Caki2 (cell line): Measurements from ENCODE around the gene KCNJ12. TPM values are rescaled to one million over a fixed set of nuclear protein-coding genes. Genes with fewer than 3 reads are reported as not detected.

Experiments used
- DNase-seq: peaks from one replicate; pipeline ENCODE4 v3.0.0-alpha.2; 2015; ENCODE audit warnings: low read depth
- in situ Hi-C: cut with HindIII; loops from 2 replicates; pipeline ENCODE4 v1.10.0; 2016; ENCODE audit warnings: low sequenced_read_pairs, low pct_unique_long_range_greater_than_20kb, mixed read lengths
- total RNA-seq: library from RNA; depleted of rRNA; stranded (reverse); fragments of >200 nt; shearing (Covaris generic); gene quantifications from 2 replicates; pipeline ENCODE4 v1.2.3, GENCODE V29; 2014; ENCODE audit warnings: low replicate concordance

The KCNJ12 gene
- total RNA-seq, 1 experiment from 2014 or later, result 0.07 TPM

DNA sequence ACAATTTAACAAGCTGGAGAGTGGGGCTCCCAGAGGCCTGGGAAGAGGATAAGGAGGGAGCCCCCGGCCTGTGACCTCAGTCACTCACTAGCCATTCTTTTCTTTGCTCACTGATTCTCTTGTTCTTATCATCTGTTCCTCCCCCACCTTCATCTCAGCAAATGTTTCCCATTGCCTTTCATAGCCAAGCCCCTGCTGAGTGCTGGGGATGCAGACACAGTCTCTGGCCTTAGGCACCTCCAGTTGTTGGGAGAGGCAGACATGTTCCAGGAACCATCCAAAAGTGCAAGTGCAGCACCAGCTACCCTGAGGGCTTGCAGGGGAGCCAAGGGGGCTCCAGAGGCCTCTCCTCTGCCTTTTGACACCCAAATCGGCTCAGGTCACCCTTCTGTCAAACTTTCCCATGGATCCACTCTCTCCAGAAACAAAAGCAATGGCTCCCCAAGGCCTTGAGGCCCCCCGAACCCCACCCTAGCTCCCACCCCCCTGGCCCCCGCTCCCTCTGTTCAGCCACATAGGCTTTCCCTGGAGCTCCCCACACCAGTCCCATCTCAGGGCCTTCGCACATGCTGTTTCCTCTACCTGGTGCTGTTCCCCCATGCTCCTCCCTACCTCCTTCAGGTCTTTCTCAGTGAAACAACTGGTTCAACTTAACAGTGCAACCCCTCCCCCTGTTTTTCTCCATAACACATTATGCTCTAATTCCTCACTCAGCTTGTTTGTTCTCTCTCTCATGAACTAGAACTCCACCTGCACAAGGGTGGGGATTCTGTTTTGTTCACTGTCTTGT is 14.9 kb upstream of the KCNJ12 start:
- DNase-seq, result no peak
- in situ Hi-C loops, result no loop called here

DNA sequence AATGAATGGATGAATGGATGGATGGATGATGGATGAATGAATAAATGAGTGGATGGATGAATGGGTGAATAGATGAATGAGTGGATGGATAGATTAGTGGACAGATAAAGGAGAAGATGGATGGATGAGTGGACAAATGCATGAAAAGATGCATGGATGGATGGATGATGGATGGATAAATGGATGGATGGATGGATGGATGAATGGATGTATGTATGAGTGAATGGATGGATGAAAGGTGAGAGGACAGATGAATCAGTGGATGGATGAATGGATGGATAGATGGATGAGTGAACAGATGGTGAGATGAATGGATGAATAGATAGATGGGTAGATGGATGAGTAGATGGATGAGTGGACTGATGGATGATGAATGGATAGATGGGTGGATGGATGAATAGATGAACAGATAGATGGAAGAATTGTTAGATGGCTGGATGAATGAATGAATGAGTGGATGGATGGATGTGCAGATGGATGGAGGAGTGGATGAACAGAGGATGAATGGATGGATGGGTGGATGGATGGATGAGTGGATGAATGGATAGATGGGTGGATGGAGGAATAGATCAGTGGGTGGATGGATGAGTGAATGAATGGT is 13.7 kb upstream of the KCNJ12 start:
- no peak for DNase-seq

GRCh38 chr17:21363776-21364642 is 12.1 kb upstream of the KCNJ12 start:
- no peak for DNase-seq
- in situ Hi-C loops, result no loop called here

More for the DNA sequence above, 13.7 kb upstream of the KCNJ12 start:
- in situ Hi-C loops, result no loop called here

GRCh38 chr17:21365016-21365415 is 11.1 kb upstream of the KCNJ12 start:
- in situ Hi-C loops, result no loop called here
- DNase-seq, result no peak

GRCh38 chr17:21368545-21369246 is 7.5 kb upstream of the KCNJ12 start:
- in situ Hi-C loops, result no loop called here
- DNase-seq, result no peak

- in situ Hi-C loops, result no loop called here
- DNase-seq, result no peak
Measured at GRCh38 chr17:21369395-21369794, 6.8 kb upstream of the KCNJ12 start.

- in situ Hi-C loops, result no loop called here
- no peak for DNase-seq
Measured at GRCh38 chr17:21370430-21370829, 5.7 kb upstream of the KCNJ12 start.

- in situ Hi-C loops, result no loop called here
Measured at GRCh38 chr17:21371511-21372081, 4.6 kb upstream of the KCNJ12 start.

DNA sequence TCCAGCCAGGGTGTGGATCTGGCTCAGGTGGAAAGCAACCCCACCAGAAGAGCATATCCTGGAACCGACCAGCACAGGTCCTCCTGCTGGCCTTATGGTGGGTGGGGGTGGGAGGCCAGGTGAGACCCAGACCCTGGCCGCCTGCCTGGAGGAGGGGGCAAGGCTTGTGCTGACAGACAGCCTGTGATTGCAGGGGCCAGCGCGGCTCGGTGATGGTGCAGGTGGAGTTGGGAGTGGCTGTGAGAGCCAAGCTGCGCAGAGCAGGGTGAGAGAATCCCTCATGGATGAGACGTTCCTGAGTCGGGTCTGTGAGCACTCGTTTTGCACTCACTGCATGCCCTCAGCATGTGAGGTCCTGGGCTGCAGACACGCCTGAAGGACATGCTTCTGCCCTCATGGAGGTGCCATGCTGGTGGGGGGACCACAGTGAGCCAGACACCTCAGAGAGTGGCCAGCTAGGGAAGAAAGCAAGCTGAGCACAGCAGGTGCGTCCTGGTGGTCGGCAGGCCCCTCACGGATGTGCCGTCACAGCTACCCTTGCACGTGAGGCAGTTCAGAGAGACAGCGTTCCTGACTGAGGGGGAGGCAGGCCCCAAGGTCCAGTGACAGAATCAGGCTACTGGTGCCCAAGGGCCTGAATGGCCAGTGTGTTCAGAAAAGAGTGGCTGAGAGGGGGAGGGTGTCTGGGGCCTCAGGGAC is 3.8 kb upstream of the KCNJ12 start:
- in situ Hi-C loops, result no loop called here
- no peak for DNase-seq

More at GRCh38 chr17:21371511-21372081, 4.6 kb upstream of the KCNJ12 start:
- DNase-seq, result no peak

- in situ Hi-C loops, result no loop called here
- no peak for DNase-seq
Measured at GRCh38 chr17:21373036-21373435, 3.1 kb upstream of the KCNJ12 start.

DNA sequence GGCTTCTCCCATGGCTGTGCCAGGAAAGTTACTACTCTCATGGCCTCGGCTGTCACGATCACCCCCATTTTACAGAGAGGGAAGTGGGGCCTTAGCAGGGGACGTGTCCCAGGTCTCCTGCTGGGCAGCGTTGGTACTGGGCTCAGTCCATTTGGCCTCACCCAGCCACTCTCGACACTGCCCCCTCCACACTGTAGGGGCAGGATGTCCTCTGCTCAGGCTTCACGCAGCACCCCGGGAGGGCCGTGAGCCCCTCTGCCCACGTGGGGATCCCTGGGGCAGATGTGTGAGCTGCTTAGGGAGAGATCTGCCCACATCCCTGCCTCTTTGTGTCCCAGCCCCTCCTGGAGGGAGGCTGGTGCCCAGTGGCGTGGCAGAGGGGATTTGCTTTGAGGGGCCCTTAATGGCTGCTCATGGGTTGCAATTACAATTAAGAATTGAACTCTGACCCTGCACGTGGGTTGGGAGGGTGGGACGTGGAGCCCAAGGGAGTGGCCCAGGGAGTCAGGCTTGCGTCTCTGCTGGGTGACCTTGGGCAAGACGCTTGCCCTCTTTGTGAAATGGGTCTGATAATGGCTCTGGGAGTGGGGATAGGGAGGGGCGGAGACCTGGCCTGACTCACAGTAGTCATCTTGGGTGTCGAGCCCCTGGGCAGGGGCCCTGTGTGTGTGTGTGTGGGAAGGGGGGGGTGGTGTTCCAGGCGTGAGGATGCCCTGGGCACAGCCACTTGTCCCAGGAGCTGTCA is 2.3 kb upstream of the KCNJ12 start:
- no peak for DNase-seq
- in situ Hi-C loops, result no loop called here

GRCh38 chr17:21374441-21375161 is 1.6 kb upstream of the KCNJ12 start:
- no peak for DNase-seq
- in situ Hi-C loops, result no loop called here

DNA sequence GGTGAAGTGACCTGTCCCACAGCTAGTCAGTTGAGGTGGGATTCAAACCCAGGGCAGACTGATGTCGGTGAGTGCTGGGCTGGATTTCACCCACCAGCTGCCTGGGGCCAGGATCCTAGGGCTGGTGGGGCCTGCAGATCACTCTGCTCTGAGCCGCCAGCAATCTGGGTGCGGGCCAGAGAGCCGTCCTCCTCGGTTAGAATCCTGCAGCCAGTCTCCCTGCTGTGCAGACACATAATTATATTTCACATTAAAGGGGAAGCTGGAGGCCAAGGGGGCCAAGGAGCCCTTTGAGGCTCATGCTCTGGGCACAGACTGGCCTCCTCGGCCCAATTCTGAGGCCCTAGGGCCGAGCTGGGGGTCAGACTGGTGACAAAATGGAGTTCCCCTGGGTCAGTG is 996 bp upstream of the KCNJ12 start:
- in situ Hi-C loops, result no loop called here
- no peak for DNase-seq

- no peak for DNase-seq
- in situ Hi-C loops, result no loop called here
Measured at GRCh38 chr17:21375757-21376080, 438 bp upstream of the KCNJ12 start.

GRCh38 chr17:21376759-21377690 is 868 bp downstream of the KCNJ12 start:
- no peak for DNase-seq
- in situ Hi-C loops, result no loop called here
